Neural cell (in vitro differentiated cells): ENCODE data around the gene DUSP19. TPM values are rescaled to one million over a fixed set of nuclear protein-coding genes. Genes with fewer than 3 reads are reported as not detected.
"Not testable (repeated sequence)": the region's sequence is repeated elsewhere in the genome, so short reads cannot be mapped to it uniquely, and the experiment has no call there.

Source experiments
- H2AFZ ChIP-seq: fragments of 200-600, 300-800 bp; sonication (generic), shearing (Covaris generic); 2 replicates; pipeline ENCODE4 v1.6.0; 2014; ENCODE audit warnings: low read depth, mild to moderate bottlenecking, antibody characterized with exemption, low read length, moderate library complexity
- H3F3A ChIP-seq: fragments of 200-600 bp; shearing (Covaris generic); 2 replicates; pipeline ENCODE4 v1.6.1; 2016; ENCODE audit warnings: mild to moderate bottlenecking, moderate library complexity, mixed read lengths, antibody characterized with exemption, low read length; ENCODE audit not compliant: insufficient read depth, poor library complexity, severe bottlenecking
- H3K27ac ChIP-seq: fragments of 200-600, 300-800 bp; sonication (generic), shearing (Covaris generic); 2 replicates; pipeline ENCODE4 v1.5.1; 2014; ENCODE audit warnings: mild to moderate bottlenecking, low read length, moderate library complexity
- H3K27me3 ChIP-seq: fragments of 300-800, 200-600 bp; sonication (generic), shearing (Covaris generic); 2 replicates; pipeline ENCODE4 v1.6.0; 2014; ENCODE audit warnings: mild to moderate bottlenecking, low read depth, low read length, moderate library complexity; ENCODE audit not compliant: insufficient read depth
- H3K36me3 ChIP-seq: fragments of 300-800, 200-600 bp; sonication (generic), shearing (Covaris generic); 2 replicates; pipeline ENCODE4 v1.5.1; 2014; ENCODE audit warnings: mild to moderate bottlenecking, antibody characterized with exemption, low read length, moderate library complexity; ENCODE audit not compliant: insufficient read depth
- H3K4me2 ChIP-seq: fragments of 300-800, 200-600 bp; sonication (generic), shearing (Covaris generic); 2 replicates; pipeline ENCODE4 v1.6.0; 2014; ENCODE audit warnings: mild to moderate bottlenecking, low read length
- H3K4me3 ChIP-seq: fragments of 300-800, 200-600 bp; sonication (generic), shearing (Covaris generic); 2 replicates; pipeline ENCODE4 v1.5.1; 2014; ENCODE audit warnings: mild to moderate bottlenecking, low read length, moderate library complexity
- H3K79me2 ChIP-seq: fragments of 200-600 bp; shearing (Covaris generic); replicated peaks from 2 replicates; pipeline ENCODE4 v1.6.0; 2014; ENCODE audit warnings: mild to moderate bottlenecking, low read length, moderate library complexity; ENCODE audit not compliant: insufficient read depth
- H3K9ac ChIP-seq: fragments of 300-800, 200-600 bp; sonication (generic), shearing (Covaris generic); 2 replicates; pipeline ENCODE4 v1.6.1; 2016; ENCODE audit warnings: mild to moderate bottlenecking, low read length, mixed read lengths
- H3K9me2 ChIP-seq: fragments of 200-600 bp; shearing (Covaris generic); 2 replicates; pipeline ENCODE4 v1.6.1; 2016; ENCODE audit warnings: mild to moderate bottlenecking, low read length, mixed read lengths; ENCODE audit not compliant: insufficient read depth
- H3K9me3 ChIP-seq: fragments of 200-600, 300-800 bp; sonication (generic), shearing (Covaris generic); 2 replicates; pipeline ENCODE4 v1.6.1; 2016; ENCODE audit warnings: mild to moderate bottlenecking, mixed run types, low read length, moderate library complexity, mixed read lengths
- H4K20me1 ChIP-seq: fragments of 200-600 bp; shearing (Covaris generic); 2 replicates; pipeline ENCODE4 v1.6.1; 2016; ENCODE audit warnings: mild to moderate bottlenecking, mixed run types; ENCODE audit not compliant: insufficient read depth
- EZH2 ChIP-seq: fragments of 200-600, 300-800 bp; shearing (Covaris generic), sonication (generic); IDR thresholded peaks from 2 replicates; pipeline ENCODE4 v1.6.1; 2014; ENCODE audit warnings: antibody characterized with exemption, low read length, borderline replicate concordance, mild to moderate bottlenecking; ENCODE audit not compliant: insufficient read depth, poor library complexity, severe bottlenecking
- POLR2AphosphoS5 ChIP-seq: IDR thresholded peaks from 2 replicates; pipeline ENCODE4 v1.6.1; 2012
- RAD21 ChIP-seq: fragments of 450-650 bp; conservative IDR thresholded peaks from 2 replicates; pipeline ENCODE4 v1.6.1; 2014; ENCODE audit warnings: antibody characterized with exemption, mild to moderate bottlenecking, moderate library complexity
- REST ChIP-seq: IDR thresholded peaks from 2 replicates; pipeline ENCODE4 v1.6.1; 2012; ENCODE audit warnings: borderline replicate concordance
- TAF1 ChIP-seq: IDR thresholded peaks from 2 replicates; pipeline ENCODE4 v1.6.1; 2012; ENCODE audit warnings: low read depth
- polyA plus RNA-seq: library from polyadenylated mRNA; depleted of rRNA; stranded (reverse); fragments of >200 nt; gene quantifications from 2 replicates; pipeline ENCODE4 v1.2.3, GENCODE V29; 2014

DUSP19 gene
- polyA plus RNA-seq, 1 donor from 2014 or later = 5.6 TPM

DNA sequence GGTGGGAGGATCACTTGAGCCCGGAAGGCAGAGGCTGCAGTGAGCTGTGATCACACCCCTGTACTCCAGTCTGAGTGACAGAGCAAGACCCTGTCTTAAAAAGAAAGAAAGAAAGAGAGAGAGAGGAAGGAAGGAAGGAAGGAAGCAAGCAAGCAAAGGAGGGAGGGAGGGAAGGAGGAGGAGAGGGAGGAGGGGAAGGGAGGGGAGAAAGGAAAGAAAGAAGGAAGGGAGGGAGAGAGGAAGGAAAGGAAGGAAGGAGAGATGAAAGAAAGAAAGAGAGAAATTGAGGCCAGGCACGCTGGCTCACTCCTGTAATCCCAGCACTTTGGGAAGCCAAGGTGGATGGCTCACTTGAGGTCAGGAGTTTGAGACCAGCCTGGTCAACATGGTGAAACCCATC lies 37.9 kb upstream of the DUSP19 start:
- Histone ChIP-seq H3K4me3 (no peak overlapping the region), H3K4me2 (no peak overlapping the region), H3K27me3 (no peaks in the 10 kb centered on the region), H3K9me2 (no peaks in the 10 kb centered on the region), H2AFZ (no peak overlapping the region), H3K79me2 (peaks cover 15% of the 10 kb centered on the region), H3F3A (no peaks in the 10 kb centered on the region), H3K27ac (no peak overlapping the region), H3K9ac (no peak overlapping the region), H3K9me3 (no peaks in the 10 kb centered on the region), H4K20me1 (no peaks in the 10 kb centered on the region), H3K36me3 (no peaks in the 10 kb centered on the region)
- no peak for TF ChIP-seq EZH2
- no peak for TF ChIP-seq TAF1
- no peak for TF ChIP-seq RAD21

- H2AFZ ChIP-seq, H3F3A ChIP-seq, H3K27ac ChIP-seq, H3K9ac ChIP-seq, H3K27me3 ChIP-seq, H3K9me2 ChIP-seq, H3K79me2 ChIP-seq, H4K20me1 ChIP-seq, H3K36me3 ChIP-seq, H3K4me3 ChIP-seq, H3K4me2 ChIP-seq, H3K9me3 ChIP-seq: not testable (repeated sequence)
Observed at GRCh38 chr2:183043580-183043979, 35.0 kb upstream of the DUSP19 start.

- H2AFZ ChIP-seq, H3K4me3 ChIP-seq, H3K9me2 ChIP-seq, H3K79me2 ChIP-seq, H4K20me1 ChIP-seq, H3K4me2 ChIP-seq, H3K9me3 ChIP-seq, H3K27ac ChIP-seq, H3F3A ChIP-seq, H3K9ac ChIP-seq, H3K27me3 ChIP-seq, H3K36me3 ChIP-seq: not testable (repeated sequence)
Observed at GRCh38 chr2:183047486-183048125, 30.9 kb upstream of the DUSP19 start.

DNA sequence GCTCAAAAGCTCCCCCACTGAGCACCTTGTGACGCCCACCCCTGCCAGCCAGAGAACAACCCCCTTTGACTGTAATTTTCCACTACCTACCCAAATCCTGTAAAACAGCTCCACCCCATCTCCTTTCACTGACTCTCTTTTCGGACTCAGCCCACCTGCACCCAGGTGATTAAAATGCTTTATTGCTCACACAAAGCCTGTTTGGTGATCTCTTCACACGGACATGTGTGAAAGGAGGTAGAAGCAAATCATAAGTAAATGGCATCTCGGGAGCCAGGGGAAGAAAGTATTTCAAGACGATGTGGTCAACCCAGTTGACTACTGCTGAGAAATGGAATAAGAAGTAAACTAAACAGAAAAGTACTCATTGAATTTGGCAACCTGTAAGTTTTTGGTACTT lies 29.1 kb upstream of the DUSP19 start:
- no peaks in the 10 kb centered on the region for H3K79me2 ChIP-seq
- no peak overlapping the region for H3K4me3 ChIP-seq
- no peaks in the 10 kb centered on the region for H3K9me2 ChIP-seq
- no peak for TF ChIP-seq RAD21
- TF ChIP-seq REST = no peak
- TF ChIP-seq POLR2AphosphoS5 = no peak
- H3K9me3 ChIP-seq = no peaks in the 10 kb centered on the region
- no peaks in the 10 kb centered on the region for H3K27me3 ChIP-seq
- no peak overlapping the region for H3K9ac ChIP-seq
- no peak overlapping the region for H2AFZ ChIP-seq
- H3K27ac ChIP-seq = no peak overlapping the region
- H3F3A ChIP-seq = no peaks in the 10 kb centered on the region
- no peak overlapping the region for H3K4me2 ChIP-seq
- no peaks in the 10 kb centered on the region for H3K36me3 ChIP-seq
- H4K20me1 ChIP-seq = no peaks in the 10 kb centered on the region
